ENCODE measurements around the gene GFOD1. TPM values are rescaled to one million over a fixed set of nuclear protein-coding genes. Genes with fewer than 3 reads are reported as not detected.
A peak's percentile ranks its signal among the peaks of the same experiment; 100 is the strongest.

GFOD1 gene
- total RNA-seq, 1 donor from 2014 or later: 20.2 TPM

DNA sequence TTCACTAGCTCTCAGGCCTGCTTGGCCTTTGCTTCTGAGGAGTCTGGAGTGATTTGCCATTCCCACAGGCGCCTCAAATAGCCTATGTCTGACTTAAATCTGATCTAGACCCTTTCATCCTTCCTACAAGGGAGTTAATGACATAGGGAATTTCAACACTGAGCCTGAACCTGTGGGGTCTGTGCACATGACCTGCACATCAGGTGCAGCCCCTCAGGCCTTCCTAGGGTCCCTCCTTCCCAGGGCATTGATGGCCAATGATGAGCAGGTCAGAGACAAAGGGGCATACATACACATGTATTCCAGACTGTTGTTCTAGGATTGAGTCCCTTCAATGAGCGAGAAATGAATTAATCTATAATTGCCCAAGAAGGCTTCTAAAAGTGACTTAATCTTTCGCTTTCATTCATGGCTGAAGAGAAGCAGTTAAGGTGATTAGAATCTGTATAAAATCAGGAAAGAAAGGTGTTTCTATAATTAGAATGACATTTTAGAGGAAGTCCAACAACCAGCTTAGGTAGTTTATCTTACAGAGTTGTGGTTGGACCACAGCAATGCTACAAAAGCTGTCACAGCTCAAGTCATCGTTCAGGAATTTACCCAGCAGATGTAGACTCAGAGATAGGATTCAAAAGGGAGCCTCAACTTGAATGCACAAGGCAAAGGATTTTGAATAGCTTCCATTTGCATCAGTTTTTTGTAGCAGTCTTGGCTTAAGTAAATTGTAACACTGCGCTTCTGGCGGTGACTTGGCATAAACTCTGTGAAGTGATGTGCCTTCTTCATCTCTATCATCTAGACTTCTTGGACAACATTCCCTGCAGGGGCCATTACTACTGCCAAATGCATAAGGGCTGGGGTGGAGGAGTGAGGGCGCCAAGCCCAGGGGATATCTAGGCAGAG, 132.1 kb downstream of the GFOD1 start:
- TF ChIP-seq, protein P1, sequence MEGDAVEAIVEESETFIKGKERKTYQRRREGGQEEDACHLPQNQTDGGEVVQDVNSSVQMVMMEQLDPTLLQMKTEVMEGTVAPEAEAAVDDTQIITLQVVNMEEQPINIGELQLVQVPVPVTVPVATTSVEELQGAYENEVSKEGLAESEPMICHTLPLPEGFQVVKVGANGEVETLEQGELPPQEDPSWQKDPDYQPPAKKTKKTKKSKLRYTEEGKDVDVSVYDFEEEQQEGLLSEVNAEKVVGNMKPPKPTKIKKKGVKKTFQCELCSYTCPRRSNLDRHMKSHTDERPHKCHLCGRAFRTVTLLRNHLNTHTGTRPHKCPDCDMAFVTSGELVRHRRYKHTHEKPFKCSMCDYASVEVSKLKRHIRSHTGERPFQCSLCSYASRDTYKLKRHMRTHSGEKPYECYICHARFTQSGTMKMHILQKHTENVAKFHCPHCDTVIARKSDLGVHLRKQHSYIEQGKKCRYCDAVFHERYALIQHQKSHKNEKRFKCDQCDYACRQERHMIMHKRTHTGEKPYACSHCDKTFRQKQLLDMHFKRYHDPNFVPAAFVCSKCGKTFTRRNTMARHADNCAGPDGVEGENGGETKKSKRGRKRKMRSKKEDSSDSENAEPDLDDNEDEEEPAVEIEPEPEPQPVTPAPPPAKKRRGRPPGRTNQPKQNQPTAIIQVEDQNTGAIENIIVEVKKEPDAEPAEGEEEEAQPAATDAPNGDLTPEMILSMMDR (IDR thresholded peaks at IDR 0.05): no peak
- Histone ChIP-seq H3K4me3 (no peak overlapping the region), H3K4me1 (peaks cover 38% of the 10 kb centered on the region), H3K9me3 (no peaks in the 10 kb centered on the region), H3K27ac (peak overlapping the region; percentile 15), H3K27me3 (ENCODE audit: low read depth) (no peaks in the 10 kb centered on the region), H3K36me3 (no peaks in the 10 kb centered on the region)
- ATAC-seq: peak in 1 of 2 donors; percentile 40
- intact Hi-C loops (cut with DNase I): no loop called here
- no peak for DNase-seq

DNA sequence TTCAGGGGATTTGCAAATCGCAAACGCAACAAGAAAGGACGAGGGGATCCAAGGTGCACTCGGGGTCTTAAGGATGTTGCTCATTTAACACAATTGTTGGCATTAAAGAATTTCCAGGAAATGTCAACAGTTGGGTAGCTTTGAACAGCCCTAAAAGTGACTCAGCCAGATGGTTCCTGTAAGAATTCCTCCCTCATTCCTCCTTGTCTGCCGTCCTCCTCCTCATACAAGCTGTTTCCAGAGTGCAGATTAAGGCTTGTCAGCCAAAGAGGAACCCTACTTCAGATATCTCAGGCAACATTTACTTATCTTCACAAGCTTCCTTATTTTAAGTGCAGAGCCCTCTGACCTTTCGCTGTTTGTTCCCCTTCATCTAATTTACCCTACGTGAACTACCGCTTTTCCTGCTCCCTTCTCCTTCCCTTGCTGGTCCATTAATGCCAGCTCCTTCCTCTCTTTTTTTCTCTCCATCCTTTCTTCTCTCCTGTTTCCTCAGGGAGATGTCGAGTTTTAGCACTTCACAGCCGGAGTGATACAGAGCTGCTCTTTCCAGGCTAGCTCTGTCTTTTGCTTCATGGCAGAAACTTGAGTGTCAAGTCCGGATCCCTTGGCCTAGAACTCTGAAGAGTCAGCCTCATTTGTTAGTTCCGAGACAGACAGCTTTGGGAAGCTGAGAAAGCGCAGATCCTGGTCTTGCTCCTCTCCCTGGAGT, 132.9 kb downstream of the GFOD1 start:
- intact Hi-C loops (cut with DNase I): no loop called here
- Histone ChIP-seq H3K4me3 (no peak overlapping the region), H3K4me1 (peaks cover 35% of the 10 kb centered on the region), H3K36me3 (no peaks in the 10 kb centered on the region), H3K27ac (peak overlapping the region; percentile 15), H3K27me3 (ENCODE audit: low read depth) (no peaks in the 10 kb centered on the region), H3K9me3 (no peaks in the 10 kb centered on the region)
- DNase-seq: no peak
- TF ChIP-seq, protein P1 (IDR thresholded peaks at IDR 0.05): no peak
- peak; percentile 59 to 68 for ATAC-seq

DNA sequence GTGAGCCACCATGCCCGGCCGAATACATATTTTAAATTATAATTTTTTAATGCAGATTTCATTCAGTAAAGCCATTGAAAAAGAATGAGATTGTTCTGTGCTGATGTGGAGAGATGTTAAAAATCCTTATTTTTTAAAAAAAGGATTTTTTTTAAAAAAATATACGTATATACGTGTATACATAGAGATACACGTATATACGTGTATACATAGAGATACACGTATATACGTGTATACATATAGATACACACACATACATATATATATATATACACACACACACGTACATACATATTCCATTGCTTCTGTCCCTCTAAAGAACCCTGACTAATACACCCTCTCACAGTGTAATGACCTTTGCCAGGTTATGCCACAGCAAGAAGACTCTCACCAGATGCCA, 135.2 kb downstream of the GFOD1 start:
- TF ChIP-seq, protein P1 (IDR thresholded peaks at IDR 0.05): no peak
- ATAC-seq: no peak
- intact Hi-C loops (cut with DNase I): no loop called here
- Histone ChIP-seq H3K27me3 (ENCODE audit: low read depth) (no peaks in the 10 kb centered on the region), H3K4me3 (no peak overlapping the region), H3K9me3 (no peaks in the 10 kb centered on the region), H3K4me1 (peaks cover 33% of the 10 kb centered on the region), H3K36me3 (no peaks in the 10 kb centered on the region), H3K27ac (no peak overlapping the region)
- no peak for DNase-seq

DNA sequence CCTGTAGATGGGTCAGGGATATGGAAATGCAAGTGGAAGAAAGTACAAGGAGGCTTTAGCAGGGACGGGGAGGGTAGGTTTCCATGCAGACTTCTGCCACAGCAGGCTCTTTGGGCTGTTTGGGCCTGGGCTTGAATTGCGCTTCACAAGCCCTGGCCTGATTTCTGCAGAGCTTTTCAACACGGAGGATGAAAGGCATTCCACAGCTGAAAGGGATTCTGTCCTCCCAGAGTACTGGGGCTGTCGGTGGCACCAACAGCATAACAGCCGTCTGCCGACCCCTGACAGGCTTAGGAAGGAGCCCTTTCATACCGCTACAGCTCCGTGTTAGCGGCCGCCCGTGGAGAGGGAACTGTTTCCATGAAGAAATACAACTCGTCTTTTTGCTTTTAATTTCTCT, 136.1 kb downstream of the GFOD1 start:
- ATAC-seq (no peak), DNase-seq (no peak)
- TF ChIP-seq, protein P1 (IDR thresholded peaks at IDR 0.05): no peak
- Histone ChIP-seq H3K36me3 (no peaks in the 10 kb centered on the region), H3K27me3 (ENCODE audit: low read depth) (no peaks in the 10 kb centered on the region), H3K9me3 (no peaks in the 10 kb centered on the region), H3K27ac (no peak overlapping the region), H3K4me3 (no peak overlapping the region), H3K4me1 (peaks cover 27% of the 10 kb centered on the region)
- intact Hi-C loops (cut with DNase I): no loop called here

DNA sequence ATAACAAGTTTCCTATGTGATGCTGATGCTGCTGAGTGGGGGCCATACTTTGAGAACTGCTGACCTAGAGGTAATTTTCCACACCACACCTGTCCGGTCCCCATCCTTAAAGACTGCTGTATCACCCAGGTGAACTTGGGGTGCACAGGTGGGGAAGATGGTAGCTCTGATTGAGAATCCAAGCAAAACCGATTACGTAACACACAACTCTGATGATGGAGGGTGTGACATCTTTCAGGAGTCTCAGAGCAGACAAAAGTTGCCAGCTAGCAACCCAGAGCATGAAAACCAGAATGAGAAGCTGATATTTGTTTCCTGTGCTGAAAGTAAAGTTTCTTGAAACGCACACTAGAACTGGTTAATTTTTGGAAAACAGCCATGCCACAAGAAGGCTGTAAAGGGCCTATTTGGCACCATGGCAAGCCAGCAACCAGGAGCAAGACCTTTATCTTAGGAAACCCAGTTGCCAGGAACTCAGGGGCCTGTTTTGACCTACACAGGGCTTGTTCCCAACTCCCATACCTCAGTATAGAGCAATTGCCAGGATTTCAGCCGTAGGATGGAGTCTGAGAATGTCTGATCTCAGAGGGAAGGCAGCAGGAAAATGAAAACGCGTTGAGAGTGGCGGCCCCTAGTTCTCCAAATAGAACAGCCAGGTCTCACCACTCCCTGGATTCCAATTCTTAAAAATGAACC, 137.4 kb downstream of the GFOD1 start:
- TF ChIP-seq, protein P1 (IDR thresholded peaks at IDR 0.05): no peak
- Histone ChIP-seq H3K36me3 (no peaks in the 10 kb centered on the region), H3K27ac (no peak overlapping the region), H3K4me3 (no peak overlapping the region), H3K27me3 (ENCODE audit: low read depth) (no peaks in the 10 kb centered on the region), H3K4me1 (peaks cover 14% of the 10 kb centered on the region), H3K9me3 (no peaks in the 10 kb centered on the region)
- ATAC-seq (no peak), DNase-seq (no peak)
- intact Hi-C loops (cut with DNase I): no loop called here

Data from lower lobe of right lung (tissue), 2 donors.